HG03520 (cell line): Measurements from ENCODE around the gene ABCG1.

Experiments used
- ATAC-seq: cut with Tn5 transposase; IDR thresholded peaks from one replicate; pipeline ENCODE4 v1.9.1; 2021; ENCODE audit warnings: mild to moderate bottlenecking, moderate library complexity; ENCODE audit not compliant: unreplicated experiment

The ABCG1 gene

DNA sequence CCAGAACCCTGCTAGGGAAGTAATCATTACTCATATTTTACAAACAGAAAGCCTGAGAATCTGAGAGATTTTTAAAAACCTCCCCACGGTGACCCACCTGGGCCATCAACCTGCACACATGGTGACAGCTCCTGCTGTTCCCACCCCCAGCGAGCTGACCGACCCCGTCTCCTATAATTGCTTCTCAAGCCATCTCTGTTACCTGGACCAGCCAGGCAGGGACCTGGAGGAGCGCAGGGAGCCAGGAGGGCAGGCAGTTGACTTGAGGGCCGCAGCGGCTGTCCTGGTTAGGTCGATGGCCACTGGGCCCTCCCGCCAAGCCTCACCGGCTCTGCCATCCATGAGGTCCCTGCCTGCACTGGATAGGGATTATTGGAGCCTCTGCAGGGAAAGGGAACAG lies 124.2 kb downstream of the ABCG1 start:
- ATAC-seq, result no peak

DNA sequence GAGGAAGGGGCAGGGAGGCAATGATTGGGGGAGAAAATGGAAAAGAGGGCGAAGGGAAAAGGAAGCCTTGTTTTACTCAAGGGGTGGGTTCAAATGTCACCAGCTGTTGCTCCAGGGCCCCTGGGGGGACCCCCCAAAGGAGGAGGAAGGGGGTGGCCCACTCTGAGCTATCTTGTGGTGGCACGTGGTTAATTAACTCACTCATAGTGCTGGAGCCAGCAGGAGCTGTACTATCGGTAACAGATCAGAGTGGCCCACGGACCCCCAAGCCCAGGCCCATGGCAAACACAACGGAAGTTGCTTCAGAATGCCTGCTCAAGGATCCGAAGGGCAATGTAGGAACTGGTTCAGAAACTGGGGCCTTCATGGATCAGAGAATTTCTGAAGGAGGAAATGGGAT lies 124.6 kb downstream of the ABCG1 start:
- ATAC-seq, result no peak

DNA sequence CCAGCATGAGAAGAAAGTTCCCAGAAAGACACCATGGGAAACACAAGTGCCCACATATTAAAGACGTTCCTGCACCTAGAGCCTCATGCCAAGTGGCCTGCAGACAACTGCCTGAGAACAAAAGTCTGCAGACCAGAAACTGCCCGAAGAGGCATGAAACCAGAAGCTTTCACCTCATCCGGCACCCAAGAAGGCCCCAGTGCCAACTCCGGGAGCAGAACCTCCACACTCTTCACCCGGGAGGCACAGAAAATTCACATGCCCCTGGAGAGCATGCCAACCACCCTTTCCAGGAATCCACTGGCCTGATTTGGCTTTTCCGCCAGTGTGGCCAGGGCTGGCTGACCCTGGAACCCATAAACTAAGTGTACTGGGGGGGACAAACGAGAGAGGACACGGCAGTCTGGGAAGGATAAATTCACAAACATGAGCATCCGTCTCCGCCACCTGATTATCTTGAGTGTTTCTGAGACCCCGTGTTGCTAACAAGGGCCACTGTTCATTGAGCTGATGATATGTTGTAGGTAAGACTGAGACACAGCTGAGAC lies 125.1 kb downstream of the ABCG1 start:
- no peak for ATAC-seq

DNA sequence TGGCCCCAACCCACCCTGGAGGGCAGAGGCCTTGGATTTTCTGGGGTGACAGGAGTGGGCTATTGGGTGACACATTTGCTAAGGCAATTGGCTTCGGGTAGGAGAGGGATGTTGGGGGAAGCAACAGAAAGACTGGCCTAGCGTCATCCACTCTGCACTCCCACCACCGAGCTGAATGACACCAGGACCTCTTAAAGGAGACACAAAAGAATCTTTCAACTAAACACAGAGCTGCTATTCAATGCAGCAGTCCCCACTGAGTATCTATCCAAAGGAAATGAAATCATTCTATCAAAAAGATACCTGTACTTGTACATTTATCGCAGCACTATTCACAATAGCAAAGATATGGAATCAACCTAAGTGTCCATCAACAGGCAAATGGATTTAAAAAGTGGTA lies 125.7 kb downstream of the ABCG1 start:
- no peak for ATAC-seq

DNA sequence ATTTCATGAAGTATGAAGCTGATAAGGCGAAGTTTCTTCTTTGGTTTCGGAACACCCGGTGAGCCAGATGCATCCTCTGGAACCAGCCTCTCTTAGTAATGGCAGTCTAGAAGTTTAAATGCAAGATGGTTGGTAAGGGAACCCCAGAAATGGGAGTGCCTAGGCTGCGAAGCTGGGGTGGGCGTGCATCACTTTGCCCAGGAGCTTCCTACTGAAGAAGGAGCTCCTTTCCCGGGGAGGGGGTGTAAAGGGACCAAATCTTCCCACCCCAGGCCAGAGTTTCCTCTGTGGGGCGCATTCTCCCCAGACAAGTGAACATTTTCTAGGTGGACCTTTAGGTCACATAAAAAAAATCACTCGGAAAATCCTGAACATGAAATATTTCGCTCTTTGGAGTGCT lies 127.5 kb downstream of the ABCG1 start:
- no peak for ATAC-seq
